Activated CD8-positive, alpha-beta T cell treated with anti-CD3 and anti-CD28 coated beads for 36 hours (primary cell): ENCODE data around the gene VTI1B. TPM values are rescaled to one million over a fixed set of nuclear protein-coding genes. Genes with fewer than 3 reads are reported as not detected.

Experiments
- ATAC-seq: fragments of 200-7000 bp; cut with Tn5 transposase; one replicate; pipeline ENCODE4 v1.10.0; 2021; ENCODE audit warnings: mild to moderate bottlenecking, moderate library complexity
- CTCF ChIA-PET: fragments of 350-600 bp; sonication (Branson Sonifier 250); formaldehyde crosslinking; loops from one replicate; lab custom pipeline; 2021; ENCODE audit warnings: antibody characterized with exemption; lab: Charles Lee
- POLR2A ChIA-PET: fragments of 350-600 bp; sonication (Branson Sonifier 250); formaldehyde crosslinking; loops from one replicate; lab custom pipeline; 2021; ENCODE audit warnings: antibody characterized with exemption; lab: Charles Lee
- DNase-seq: peaks from one replicate; pipeline ENCODE4 v3.0.0-alpha.2; 2020
- H3K27ac Mint-ChIP-seq: one replicate; pipeline ENCODE4 v1.8.0; 2021; ENCODE audit warnings: mild to moderate bottlenecking, mixed read lengths
- H3K27me3 Mint-ChIP-seq: one replicate; pipeline ENCODE4 v1.8.0; 2021; ENCODE audit warnings: mixed read lengths
- H3K36me3 Mint-ChIP-seq: one replicate; pipeline ENCODE4 v1.8.0; 2021; ENCODE audit warnings: low read depth, mixed read lengths
- H3K4me1 Mint-ChIP-seq: one replicate; pipeline ENCODE4 v1.8.0; 2021; ENCODE audit warnings: low read depth, mixed read lengths
- H3K4me3 Mint-ChIP-seq: one replicate; pipeline ENCODE4 v1.8.0; 2021; ENCODE audit warnings: mild to moderate bottlenecking, moderate library complexity, mixed read lengths
- H3K9me3 Mint-ChIP-seq: one replicate; pipeline ENCODE4 v1.8.0; 2021; ENCODE audit warnings: mixed read lengths
- intact Hi-C: fragments of 100-400 bp; cut with micrococcal nuclease; formaldehyde crosslinking; loops from one replicate; pipeline ENCODE4 v1.10.0; 2022
- total RNA-seq, 2 experiments: library from RNA; stranded (reverse); gene quantifications; one replicate each; pipeline ENCODE4 v1.2.3, GENCODE V29; 2021
- TF ChIP-seq, protein P1 (sequence below): fragments of 200-600 bp; IDR thresholded peaks from one replicate; pipeline ENCODE4 v1.8.0; 2022; ENCODE audit warnings: antibody characterized with exemption, mild to moderate bottlenecking

VTI1B gene
- total RNA-seq, 2 experiments from 2014 or later: 57.3 to 59.7 TPM

DNA sequence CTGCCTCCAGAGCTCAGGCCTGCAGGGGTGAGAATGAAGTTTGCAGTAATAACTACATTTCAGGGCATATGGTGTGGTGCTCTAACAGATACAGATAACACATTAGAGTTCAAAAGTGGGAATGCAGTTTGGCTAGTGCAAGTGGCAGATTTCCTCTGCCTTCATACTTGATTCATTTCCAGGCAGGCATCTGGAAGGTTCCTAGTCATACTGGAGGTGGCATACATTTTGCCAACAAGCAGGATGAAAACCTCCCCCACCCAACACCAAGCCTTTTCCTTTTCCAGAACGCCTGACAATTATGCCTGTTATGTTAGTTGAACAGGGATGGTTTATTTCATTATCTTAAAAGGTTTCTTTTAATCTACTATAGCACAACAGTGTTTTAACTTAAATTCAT lies 24.3 kb downstream of the VTI1B start:
- Mint-ChIP-seq H3K27me3 (no peaks in the 10 kb centered on the region), H3K9me3 (no peaks in the 10 kb centered on the region), H3K27ac (no peak overlapping the region), H3K4me3 (no peak overlapping the region), H3K36me3 (peaks cover 21% of the 10 kb centered on the region), H3K4me1 (no peaks in the 10 kb centered on the region)
- CTCF ChIA-PET: interaction anchor here (0.8 to 1.4 kb wide), 2 partner anchors 31 to 54 kb away, joined by 3 read pairs; no protein-coding TSS in a partner anchor
- TF ChIP-seq, protein P1, sequence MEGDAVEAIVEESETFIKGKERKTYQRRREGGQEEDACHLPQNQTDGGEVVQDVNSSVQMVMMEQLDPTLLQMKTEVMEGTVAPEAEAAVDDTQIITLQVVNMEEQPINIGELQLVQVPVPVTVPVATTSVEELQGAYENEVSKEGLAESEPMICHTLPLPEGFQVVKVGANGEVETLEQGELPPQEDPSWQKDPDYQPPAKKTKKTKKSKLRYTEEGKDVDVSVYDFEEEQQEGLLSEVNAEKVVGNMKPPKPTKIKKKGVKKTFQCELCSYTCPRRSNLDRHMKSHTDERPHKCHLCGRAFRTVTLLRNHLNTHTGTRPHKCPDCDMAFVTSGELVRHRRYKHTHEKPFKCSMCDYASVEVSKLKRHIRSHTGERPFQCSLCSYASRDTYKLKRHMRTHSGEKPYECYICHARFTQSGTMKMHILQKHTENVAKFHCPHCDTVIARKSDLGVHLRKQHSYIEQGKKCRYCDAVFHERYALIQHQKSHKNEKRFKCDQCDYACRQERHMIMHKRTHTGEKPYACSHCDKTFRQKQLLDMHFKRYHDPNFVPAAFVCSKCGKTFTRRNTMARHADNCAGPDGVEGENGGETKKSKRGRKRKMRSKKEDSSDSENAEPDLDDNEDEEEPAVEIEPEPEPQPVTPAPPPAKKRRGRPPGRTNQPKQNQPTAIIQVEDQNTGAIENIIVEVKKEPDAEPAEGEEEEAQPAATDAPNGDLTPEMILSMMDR: no peak
- ATAC-seq: no peak
- POLR2A ChIA-PET: no interaction called here
- DNase-seq: no peak
- intact Hi-C loops: no loop called here

DNA sequence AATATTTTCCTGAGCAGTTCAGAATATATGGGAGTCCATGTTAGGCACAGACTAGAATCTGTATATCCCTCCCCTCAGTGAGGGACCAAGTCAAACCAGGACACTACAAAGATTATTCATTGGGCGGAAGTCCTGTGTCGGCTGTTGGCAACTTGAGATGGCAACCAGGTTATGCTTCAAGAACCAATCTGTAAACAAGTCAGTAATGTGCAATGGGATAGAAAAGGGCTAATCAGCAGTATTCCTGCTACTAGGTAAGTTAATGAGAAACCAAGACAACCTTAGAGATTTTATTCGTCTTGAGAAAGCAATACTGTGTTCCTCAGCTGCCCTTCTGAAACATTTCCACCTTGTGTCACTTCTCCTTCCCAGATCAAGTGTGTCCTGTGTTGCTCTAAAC lies 28.3 kb downstream of the VTI1B start:
- POLR2A ChIA-PET: no interaction called here
- TF ChIP-seq, protein P1: no peak
- Mint-ChIP-seq H3K36me3 (peaks cover 19% of the 10 kb centered on the region), H3K27ac (no peak overlapping the region), H3K27me3 (no peaks in the 10 kb centered on the region), H3K4me3 (no peak overlapping the region), H3K4me1 (peaks cover 17% of the 10 kb centered on the region), H3K9me3 (no peaks in the 10 kb centered on the region)
- CTCF ChIA-PET: no interaction called here
- DNase-seq (no peak), ATAC-seq (no peak)
- intact Hi-C loops: no loop called here

- ChIA-PET POLR2A (no interaction called here), CTCF (no interaction called here)
- Mint-ChIP-seq H3K4me1 (peaks cover 17% of the 10 kb centered on the region), H3K4me3 (no peak overlapping the region), H3K36me3 (peaks cover 16% of the 10 kb centered on the region), H3K27me3 (no peaks in the 10 kb centered on the region), H3K9me3 (no peaks in the 10 kb centered on the region), H3K27ac (no peak overlapping the region)
- TF ChIP-seq, protein P1: no peak
- no peak for ATAC-seq
- intact Hi-C loops: no loop called here
- DNase-seq: no peak
Observed at GRCh38 chr14:67645414-67645813, 29.0 kb downstream of the VTI1B start.

- ChIA-PET CTCF (interaction anchor here (0.7 to 1.3 kb wide), 2 partner anchors 9 kb away, joined by 3 read pairs; no protein-coding TSS in a partner anchor), POLR2A (no interaction called here)
- no peaks in the 10 kb centered on the region for H3K9me3 Mint-ChIP-seq
- TF ChIP-seq, protein P1: no peak
- H3K36me3 Mint-ChIP-seq: peaks cover 12% of the 10 kb centered on the region
- no peak overlapping the region for H3K4me3 Mint-ChIP-seq
- DNase-seq (no peak), ATAC-seq (no peak)
- H3K4me1 Mint-ChIP-seq: peaks cover 17% of the 10 kb centered on the region
- H3K27ac Mint-ChIP-seq: no peak overlapping the region
- intact Hi-C loops: no loop called here
- no peaks in the 10 kb centered on the region for H3K27me3 Mint-ChIP-seq
Observed at GRCh38 chr14:67644428-67644827, 30.0 kb downstream of the VTI1B start.

GRCh38 chr14:67643713-67644112 lies 30.7 kb downstream of the VTI1B start:
- no peaks in the 10 kb centered on the region for H3K27me3 Mint-ChIP-seq
- DNase-seq (no peak), ATAC-seq (no peak)
- H3K4me3 Mint-ChIP-seq: no peak overlapping the region
- H3K27ac Mint-ChIP-seq: peak overlapping the region; percentile 39
- peaks cover 12% of the 10 kb centered on the region for H3K36me3 Mint-ChIP-seq
- CTCF ChIA-PET: interaction anchor here (0.7 to 1.5 kb wide), 3 partner anchors 8 to 61 kb away, joined by 3 read pairs; no protein-coding TSS in a partner anchor
- peaks cover 17% of the 10 kb centered on the region for H3K4me1 Mint-ChIP-seq
- intact Hi-C loops: no loop called here
- H3K9me3 Mint-ChIP-seq: no peaks in the 10 kb centered on the region
- TF ChIP-seq, protein P1: no peak
- POLR2A ChIA-PET: interaction anchor here (1.7 kb wide), 1 partner anchor 23 kb away, joined by 4 read pairs; no protein-coding TSS in a partner anchor
